K562 (cell line): ENCODE data around the gene RXRB. TPM values are rescaled to one million over a fixed set of nuclear protein-coding genes. Genes with fewer than 3 reads are reported as not detected.

ENCODE experiments used
- ATAC-seq: fragments of 200-7000 bp; cut with Tn5 transposase; 3 replicates; pipeline ENCODE4 v1.9.1; 2020; ENCODE audit warnings: moderate library complexity
- BruUV-seq: library from RNA; stranded (reverse); fragments of 400-500 nt; replicated peaks from 2 replicates; lab custom pipeline; 2021; lab: Mats Ljungman, UMichigan
- CTCF ChIA-PET: fragments of 300-600 bp; formaldehyde crosslinking; extraction: SDS; loops from one replicate; lab custom pipeline; 2021; ENCODE audit warnings: low intra/inter-chr PET ratio; lab: Yijun Ruan, JAX
- POLR2A ChIA-PET: fragments of 300-600, 350-650 bp; sonication (Branson Sonifier 250); formaldehyde crosslinking; extraction: SDS; loops from one replicate; lab custom pipeline; 2021; ENCODE audit warnings: antibody characterized with exemption, inconsistent platforms; lab: Yijun Ruan, JAX
- DNase-seq, 4 experiments: peaks; one replicate each; pipeline versions ENCODE4 v3.0.0 to v3.0.0-alpha.2; 2011 to 2018; ENCODE audit warnings: low spot score in 3 of 4, mixed read lengths in 3 of 4; ENCODE audit errors: extremely low read depth in 1 of 4
- FAIRE-seq: peaks from 2 replicates; lab custom pipeline; 2011; peaks lifted over from hg19 to GRCh38; lab: Jason Lieb, UNC
- H2AFZ ChIP-seq: 2 replicates; pipeline ENCODE4 v1.6.0; 2011; ENCODE audit warnings: low read depth, low read length, control low read depth, inconsistent platforms
- H3K27ac ChIP-seq: fragments of 200-600 bp; 3 replicates; pipeline ENCODE4 v1.8.0; 2011; ENCODE audit warnings: low read depth, mild to moderate bottlenecking, control low read depth, inconsistent platforms, low read length, moderate library complexity, mixed read lengths; ENCODE audit errors: extremely low read depth
- H3K27me3 ChIP-seq, 2 experiments: fragments of 300-600 bp in 1 of 2; 2 replicates in 1 of 2; 3 replicates in 1 of 2; pipeline versions ENCODE4 v1.6.0 to v1.8.0; 2011; ENCODE audit warnings: inconsistent platforms in 2 of 2, low read length in 2 of 2, mild to moderate bottlenecking in 1 of 2, mixed read lengths in 1 of 2, moderate library complexity in 1 of 2; ENCODE audit not compliant: control insufficient read depth in 2 of 2, insufficient read depth in 2 of 2
- H3K36me3 ChIP-seq: fragments of 300-600 bp; 3 replicates; pipeline ENCODE4 v1.8.0; 2011; ENCODE audit warnings: mild to moderate bottlenecking, low read length, inconsistent platforms; ENCODE audit not compliant: control insufficient read depth, insufficient read depth
- H3K4me1 ChIP-seq, 2 experiments: fragments of 200-600 bp in 1 of 2; replicated peaks in 1 of 2; 2 replicates in 1 of 2; 3 replicates in 1 of 2; pipeline versions ENCODE4 v1.5.1 to v1.8.0; 2011; ENCODE audit warnings: inconsistent platforms in 2 of 2, low read length in 2 of 2, mild to moderate bottlenecking in 1 of 2, mixed read lengths in 1 of 2, moderate library complexity in 1 of 2; ENCODE audit not compliant: control insufficient read depth in 2 of 2, insufficient read depth in 2 of 2
- H3K4me2 ChIP-seq: 2 replicates; pipeline ENCODE4 v1.6.1; 2011; ENCODE audit warnings: low read length, control low read depth, inconsistent platforms, mixed read lengths; ENCODE audit not compliant: insufficient read depth
- H3K4me3 ChIP-seq: fragments of 200-600 bp; sonication (generic), shearing (Covaris generic); 2 replicates; pipeline ENCODE4 v1.5.1; 2016; ENCODE audit warnings: control low read depth, inconsistent platforms
- H3K79me2 ChIP-seq: fragments of 200-600 bp; 3 replicates; pipeline ENCODE4 v1.8.0; 2011; ENCODE audit warnings: low read length, inconsistent platforms; ENCODE audit not compliant: control insufficient read depth, insufficient read depth
- H3K9ac ChIP-seq, 2 experiments: 2 replicates each; pipeline versions ENCODE4 v1.6.0 to v1.6.1; 2011; ENCODE audit warnings: low read depth in 2 of 2, low read length in 2 of 2, control low read depth in 1 of 2, inconsistent platforms in 1 of 2, mild to moderate bottlenecking in 1 of 2, mixed read lengths in 1 of 2; ENCODE audit not compliant: insufficient read depth in 1 of 2
- H3K9me1 ChIP-seq: one replicate; pipeline ENCODE4 v1.6.0; 2011; ENCODE audit warnings: inconsistent platforms, mild to moderate bottlenecking, low read length, moderate library complexity; ENCODE audit not compliant: control insufficient read depth, insufficient read depth
- H3K9me3 ChIP-seq: replicated peaks from 2 replicates; pipeline ENCODE4 v1.5.1; 2011; ENCODE audit warnings: low read depth, low read length, inconsistent platforms; ENCODE audit not compliant: control insufficient read depth, insufficient read depth
- H4K20me1 ChIP-seq: replicated peaks from 2 replicates; pipeline ENCODE4 v1.6.1; 2011; ENCODE audit warnings: low read length, inconsistent platforms, mixed read lengths; ENCODE audit not compliant: control insufficient read depth, insufficient read depth
- E2F5 ChIP-seq: sonication (generic); formaldehyde crosslinking; IDR thresholded peaks from 2 replicates; pipeline ENCODE4 v1.8.0; 2022; ENCODE audit warnings: mild to moderate bottlenecking, missing genetic modification reagents
- MCM2 ChIP-seq: fragments of 450-650 bp; IDR thresholded peaks from 2 replicates; pipeline ENCODE4 v1.6.1; 2017; ENCODE audit warnings: low read depth, mild to moderate bottlenecking
- MGA ChIP-seq: fragments of 450-650 bp; IDR thresholded peaks from 2 replicates; pipeline ENCODE4 v1.6.1; 2016; ENCODE audit warnings: mild to moderate bottlenecking, moderate library complexity
- PTRF ChIP-seq: fragments of 450-650 bp; IDR thresholded peaks from 2 replicates; pipeline ENCODE4 v1.6.1; 2016; ENCODE audit warnings: mild to moderate bottlenecking, missing genetic modification characterization, missing compliant biosample characterization
- ZBTB12 ChIP-seq: fragments of 250-450 bp; sonication (Bioruptor Pico); IDR thresholded peaks from 2 replicates; pipeline ENCODE4 v1.4.0; 2020
- ZNF511 ChIP-seq: sonication (generic); formaldehyde crosslinking; IDR thresholded peaks from 2 replicates; pipeline ENCODE4 v1.8.0; 2022; ENCODE audit warnings: mild to moderate bottlenecking, missing genetic modification reagents
- ZNF586 ChIP-seq: fragments of 450-650 bp; formaldehyde crosslinking; conservative IDR thresholded peaks from 2 replicates; pipeline ENCODE4 v1.4.0; 2020; ENCODE audit warnings: mild to moderate bottlenecking, moderate library complexity
- ZNF699 ChIP-seq: fragments of 250-450 bp; sonication (Bioruptor Pico); IDR thresholded peaks from 2 replicates; pipeline ENCODE4 v1.8.0; 2021; ENCODE audit warnings: mild to moderate bottlenecking, moderate library complexity; ENCODE audit not compliant: insufficient replicate concordance
- WGBS: fragments of 100-300 bp; shearing (Covaris generic); methylation state at CpG from one replicate; pipeline ENCODE4 v1.1.6; 2016; ENCODE audit warnings: low coverage, mixed read lengths; ENCODE audit not compliant: insufficient coverage; ENCODE audit errors: missing lambda C conversion rate; 5-methylcytosine and 5-hydroxymethylcytosine counted together
- in situ Hi-C: fragments of 300-500 bp; cut with MboI; formaldehyde crosslinking; loops from 4 replicates; pipeline ENCODE4 v1.15.0; 2018; ENCODE audit warnings: inconsistent platforms, mixed read lengths
- intact Hi-C: fragments of 100-400 bp; cut with micrococcal nuclease; formaldehyde crosslinking; loops from 2 replicates; pipeline ENCODE4 v1.14.2; 2022
- polyA plus RNA-seq, 8 experiments: library from polyadenylated mRNA; depleted of rRNA in 4 of 8; stranded (reverse) in 5 of 8; unstranded in 3 of 8; fragments of >200 nt; fragmentation: Nextera tagmentation in 2 of 8; fragmentation: Illumina TruSeq in 1 of 8; extraction: Ambion mirVana in 2 of 8; extraction: Trizol in 1 of 8; gene quantifications; 2 replicates each; pipeline versions ENCODE4 v1.2.1 to v1.2.3, GENCODE V29; 2011 to 2014; ENCODE audit warnings: inconsistent platforms in 1 of 8, missing spikeins in 1 of 8
- total RNA-seq, 7 experiments: library from RNA; depleted of rRNA in 6 of 7; stranded (reverse); fragments of >200 nt in 6 of 7; fragmentation: Illumina TruSeq in 2 of 7; extraction: Trizol in 2 of 7; gene quantifications; 2 replicates each; pipeline versions ENCODE4 v1.2.1 to v1.2.3, GENCODE V29; 2011 to 2021; ENCODE audit warnings: low replicate concordance in 1 of 7

RXRB gene
- total and polyA plus RNA-seq, 9 of the 15 experiments (the other 6 are each of a cell fraction or from before 2014, with no cell fraction given): 0.76 to 35.5 (median 18.4) TPM

- no peaks in the 10 kb centered on the region for H3K9me1 ChIP-seq
- ChIA-PET CTCF (no interaction called here), POLR2A (interaction anchor here (0.8 to 1.5 kb wide), 3 partner anchors 8 to 146 kb away, joined by 3 read pairs; no protein-coding TSS in a partner anchor)
- DNase-seq (peak in 1 of 4 experiments; percentile 2), ATAC-seq (no peak), FAIRE-seq (no peak)
- no peaks in the 10 kb centered on the region for H4K20me1 ChIP-seq
- WGBS: 0% methylated on average over 4 of the region's 4 CpGs
- H3K9ac ChIP-seq: no peak overlapping the region
- peaks cover 4 to 17% of the 10 kb centered on the region in 2 experiments; a peak in 3 of 5 replicates for H3K27me3 ChIP-seq
- BruUV-seq: no TSS peak
- H3K27ac ChIP-seq: no peak overlapping the region
- no peaks in the 10 kb centered on the region for H3K79me2 ChIP-seq
- H3K9me3 ChIP-seq: no peaks in the 10 kb centered on the region
- no peaks in the 10 kb centered on the region for H3K36me3 ChIP-seq
- in situ Hi-C loops (no loop called here), intact Hi-C loops (no loop called here)
- TF ChIP-seq ZBTB12 (CRISPR knock-in tag): no peak
- no peak for TF ChIP-seq ZNF699
- no peak for TF ChIP-seq ZNF511 (CRISPR knock-in tag)
- TF ChIP-seq E2F5 (CRISPR knock-in tag): no peak
- no peak for TF ChIP-seq ZNF586 (CRISPR knock-in tag)
- no peak for TF ChIP-seq MCM2
- no peak for TF ChIP-seq PTRF (tag)
- TF ChIP-seq MGA: no peak
- no peak overlapping the region for H3K4me2 ChIP-seq
- no peak overlapping the region for H2AFZ ChIP-seq
- no peak overlapping the region for H3K4me3 ChIP-seq
- no peaks in the 10 kb centered on the region for H3K4me1 ChIP-seq
These were observed 46.1 kb downstream of the RXRB start for GRCh38 chr6:33154349-33154748.
